GM12874 (cell line): ENCODE measurements around the gene CSNK1D.

Experiments used
- CTCF ChIP-seq: IDR thresholded peaks from 2 replicates; pipeline ENCODE4 v1.5.1; 2011; ENCODE audit warnings: low read depth, mild to moderate bottlenecking, control low read depth, low read length, moderate library complexity; ENCODE audit not compliant: insufficient read depth

CSNK1D gene

DNA sequence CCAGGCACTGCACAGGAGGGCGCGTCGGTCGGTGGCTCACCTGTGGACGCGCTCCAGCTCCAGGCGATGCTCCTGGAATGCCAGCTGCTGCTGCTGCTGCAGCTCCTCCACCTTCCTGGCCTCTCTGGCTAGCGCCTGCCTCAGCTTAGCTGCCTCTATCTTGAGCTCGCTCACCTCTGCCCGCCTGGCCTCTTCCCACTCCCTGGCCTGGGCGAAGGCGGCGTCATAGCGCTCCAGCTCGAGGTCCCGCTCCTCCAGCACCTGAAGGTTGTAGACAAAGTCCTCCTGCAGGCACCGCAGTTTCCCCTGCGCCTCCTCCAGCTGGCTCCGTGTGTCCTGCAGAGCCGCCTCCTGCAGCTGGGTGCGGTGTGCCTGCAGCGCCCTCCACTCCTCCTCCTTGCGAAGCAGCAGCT lies 72.0 kb downstream of the CSNK1D start:
- no peak for TF ChIP-seq CTCF

DNA sequence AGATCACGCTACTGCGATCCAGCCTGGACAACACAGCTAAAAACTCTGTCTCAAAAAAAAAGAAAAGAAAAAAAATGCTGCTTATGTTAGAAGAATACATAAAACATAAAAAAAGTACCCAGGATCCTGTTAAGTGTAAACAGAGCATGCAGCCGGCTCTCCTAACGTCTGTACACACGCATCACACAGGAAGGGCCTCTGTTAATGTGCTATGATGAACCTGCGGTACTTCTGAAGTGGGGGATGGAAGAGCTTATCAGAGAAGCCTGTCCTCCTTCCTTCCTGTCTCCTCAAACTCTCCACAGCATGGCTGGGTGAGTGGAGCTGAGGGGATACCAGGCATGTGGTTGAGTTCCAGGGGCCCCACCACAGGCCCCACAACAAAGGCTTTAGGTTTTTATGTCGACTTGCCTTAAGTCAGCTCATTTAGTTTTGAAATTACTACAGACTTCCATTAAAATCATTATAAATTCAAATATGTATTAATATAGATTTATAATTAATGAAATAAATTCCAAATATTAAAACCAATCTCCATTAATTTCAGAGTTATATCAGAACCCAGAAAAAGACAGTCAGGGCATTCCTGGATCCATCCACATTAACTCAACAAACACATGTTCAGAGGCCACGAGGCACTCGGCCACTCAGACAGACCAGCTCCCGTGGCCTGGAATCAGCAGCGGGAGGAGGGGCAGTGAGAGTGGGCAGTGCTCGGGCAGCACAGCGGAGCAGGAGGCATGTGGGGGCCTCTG lies 72.6 kb downstream of the CSNK1D start:
- TF ChIP-seq CTCF = no peak

DNA sequence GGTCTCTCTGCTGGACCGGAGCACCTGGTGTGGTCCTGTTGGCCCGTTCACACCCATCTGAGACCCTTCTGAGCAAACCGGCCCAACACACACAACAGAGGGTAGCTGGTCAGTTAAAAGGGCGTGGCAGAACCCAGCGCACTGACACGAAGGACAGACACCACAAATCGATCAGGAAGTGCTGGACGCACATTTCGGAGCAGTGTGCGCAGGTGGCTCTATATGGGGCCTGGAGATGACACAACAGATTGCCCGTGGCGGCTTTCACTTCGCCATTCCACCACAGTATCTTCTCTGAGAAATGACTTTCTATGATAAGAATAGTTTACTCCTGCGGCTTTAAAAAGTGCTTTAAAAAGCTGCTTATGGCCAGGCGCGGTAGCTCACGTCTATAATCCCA lies 73.4 kb downstream of the CSNK1D start:
- no peak for TF ChIP-seq CTCF

- TF ChIP-seq CTCF = no peak
Observed at GRCh38 chr17:82199496-82199895, 74.0 kb downstream of the CSNK1D start.

GRCh38 chr17:82198092-82198491 lies 75.4 kb downstream of the CSNK1D start:
- no peak for TF ChIP-seq CTCF

DNA sequence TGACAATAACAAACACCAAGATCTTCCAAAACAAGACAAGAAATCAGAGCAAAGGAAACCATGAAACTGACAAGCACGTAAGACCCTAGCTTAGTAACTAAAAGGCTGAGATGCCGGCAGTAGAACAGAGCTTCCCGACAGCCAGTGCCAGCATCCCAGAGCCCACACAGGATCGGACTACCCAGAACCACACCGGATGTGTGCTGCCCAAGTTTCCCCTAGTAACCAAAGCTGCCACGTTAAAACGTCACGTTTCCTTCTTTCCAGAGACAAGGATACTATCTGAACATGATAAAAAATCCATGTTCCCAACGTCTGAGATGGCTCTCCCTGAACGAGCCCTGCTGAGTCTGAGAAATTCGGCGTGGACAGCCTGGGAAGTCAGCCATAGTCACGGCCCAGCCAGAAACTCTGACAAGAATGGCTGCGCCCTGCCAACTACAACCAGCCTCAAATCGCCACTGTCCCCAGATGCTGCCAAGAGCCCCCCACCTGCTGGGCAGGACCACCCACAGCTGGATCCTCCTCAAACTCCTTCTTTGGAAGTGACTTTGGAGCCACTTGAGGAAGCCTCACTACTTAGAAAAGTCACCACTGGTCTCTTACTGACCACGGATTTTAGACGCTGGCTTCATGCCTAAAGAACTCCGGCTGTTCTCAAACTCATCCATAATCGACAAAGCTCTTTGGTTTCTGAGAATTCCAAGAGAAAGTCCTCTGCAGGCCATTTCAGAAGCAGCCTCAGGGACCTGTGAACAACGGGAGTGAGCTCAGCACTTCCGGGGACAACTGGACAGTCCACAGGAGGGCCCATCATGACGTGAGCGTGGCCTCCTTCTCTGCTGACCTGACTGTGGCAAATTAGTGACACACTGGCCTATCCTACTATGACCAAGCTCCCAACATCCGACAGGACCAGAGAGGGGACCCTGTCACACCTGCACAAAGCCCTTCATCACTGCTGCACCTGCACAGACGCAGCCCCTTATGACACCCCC lies 77.5 kb downstream of the CSNK1D start:
- TF ChIP-seq CTCF = no peak

DNA sequence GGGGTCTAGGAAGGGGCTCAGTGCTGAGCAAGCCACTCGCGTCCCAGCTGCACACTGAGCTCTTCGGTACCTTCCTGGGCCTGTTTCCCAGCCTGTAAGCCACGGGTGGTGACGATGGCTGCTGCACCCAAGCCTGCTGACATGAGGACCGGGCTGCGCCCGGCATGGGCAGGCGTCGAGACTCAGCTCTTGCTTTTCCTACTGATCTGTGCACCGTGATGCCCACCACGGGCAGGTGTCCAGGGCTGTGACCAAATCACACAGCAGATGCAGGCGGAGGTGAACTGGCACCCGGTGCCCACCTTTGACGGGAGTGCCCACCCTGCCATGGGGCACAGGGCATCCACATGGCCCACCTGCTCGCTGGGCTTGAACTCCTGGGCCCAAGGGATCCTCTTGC lies 78.7 kb downstream of the CSNK1D start:
- no peak for TF ChIP-seq CTCF
